Gastroesophageal sphincter (tissue), 4 donors: ENCODE data around the gene ST3GAL5. TPM values are rescaled to one million over a fixed set of nuclear protein-coding genes. Genes with fewer than 3 reads are reported as not detected.

ENCODE experiments used
- ATAC-seq: fragments of 150-250 bp; one replicate; pipeline ENCODE4 v1.9.1; 2016; ENCODE audit warnings: mild to moderate bottlenecking, moderate library complexity
- H3K27ac ChIP-seq, 4 donors: fragments of 200-600 bp; sonication (generic) in 3 of 4; 1 replicate in 3 of 4; 2 replicates in 1 of 4; pipeline ENCODE4 v1.5.1; 2016 to 2019
- H3K27me3 ChIP-seq: fragments of 200-600 bp; sonication (generic); one replicate; pipeline ENCODE4 v1.5.1; 2019
- H3K36me3 ChIP-seq, 2 donors: fragments of 200-600 bp; sonication (generic); one replicate each; pipeline ENCODE4 v1.5.1; 2019; ENCODE audit warnings: control low read depth in 1 of 2
- H3K4me1 ChIP-seq, 3 donors: fragments of 200-600 bp; sonication (generic); 1 replicate in 2 of 3; 2 replicates in 1 of 3; pipeline ENCODE4 v1.5.1; 2016 to 2019; ENCODE audit warnings: control low read depth in 2 of 3
- H3K4me3 ChIP-seq, 2 donors: fragments of 200-600 bp; sonication (generic); one replicate each; pipeline ENCODE4 v1.5.1; 2019; ENCODE audit warnings: mild to moderate bottlenecking in 1 of 2, moderate library complexity in 1 of 2
- H3K9me3 ChIP-seq, 3 donors: fragments of 200-600 bp; sonication (generic); one replicate each; pipeline ENCODE4 v1.5.1; 2017 to 2019; ENCODE audit warnings: control low read depth in 2 of 3
- EP300 ChIP-seq: sonication (generic); formaldehyde crosslinking; IDR thresholded peaks from one replicate; pipeline ENCODE4 v1.6.1; 2017; ENCODE audit warnings: antibody characterized with exemption, mild to moderate bottlenecking
- POLR2A ChIP-seq, 2 donors: fragments of 450-650 bp; IDR thresholded peaks; one replicate each; pipeline ENCODE4 v1.6.1; 2017; ENCODE audit warnings: antibody characterized with exemption in 2 of 2, mild to moderate bottlenecking in 2 of 2, moderate library complexity in 1 of 2
- POLR2AphosphoS5 ChIP-seq: sonication (generic); formaldehyde crosslinking; IDR thresholded peaks from one replicate; pipeline ENCODE4 v1.6.1; 2017; ENCODE audit warnings: antibody characterized with exemption
- WGBS, 2 donors: methylation state at CpG; one replicate each; pipeline ENCODE4 v1.1.5; 2018; ENCODE audit warnings: low coverage in 1 of 2; 5-methylcytosine and 5-hydroxymethylcytosine counted together
- small RNA-seq, 4 donors: library from RNA; depleted of rRNA; stranded (forward); fragments of <200 nt; gene quantifications; one replicate each; pipeline ENCODE3, GENCODE V24; 2016
- total RNA-seq, 4 donors: library from RNA; depleted of rRNA; stranded (reverse); fragments of >200 nt; gene quantifications; one replicate each; pipeline ENCODE4 v1.1.0, GENCODE V29; 2016
- TF ChIP-seq, protein P1 (sequence below), 4 experiments: fragments of 200-600 bp in 2 of 4; fragments of 450-650 bp in 2 of 4; sonication (generic) in 1 of 4; IDR thresholded peaks; one replicate each; pipeline ENCODE4 v1.5.1; 2017 to 2019; ENCODE audit warnings: antibody characterized with exemption in 4 of 4, mild to moderate bottlenecking in 2 of 4, moderate library complexity in 2 of 4

ST3GAL5 gene
- total RNA-seq, 4 donors from 2014 or later = 15.2 to 55.9 (median 22.7) TPM

DNA sequence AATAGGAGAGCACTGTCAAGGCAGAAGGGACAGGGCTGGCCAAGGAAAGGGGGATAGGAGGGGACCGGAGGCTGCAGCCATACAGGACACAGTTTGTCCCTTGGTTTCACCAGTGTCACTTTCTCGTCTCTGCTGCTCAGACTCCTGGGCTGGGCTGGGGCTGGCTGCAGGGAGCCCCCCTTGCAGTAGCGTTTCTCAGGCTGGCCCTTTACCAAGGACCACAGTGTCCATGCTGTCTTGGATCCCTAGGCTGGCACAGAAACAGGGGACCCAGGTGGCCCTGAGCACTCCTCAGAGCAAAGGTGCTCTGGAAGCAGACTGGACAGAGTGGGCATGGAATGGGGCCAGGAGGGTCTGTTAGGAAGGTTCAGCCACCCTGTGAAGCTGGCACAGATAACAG lies 100.2 kb downstream of the ST3GAL5 start:
- Histone ChIP-seq H3K4me1 (peaks cover 14 to 72% (median 39%) of the 10 kb centered on the region in 3 donors), H3K27me3 (no peaks in the 10 kb centered on the region), H3K27ac (no peak overlapping the region), H3K36me3 (peaks cover 0 to 52% of the 10 kb centered on the region in 2 donors), H3K9me3 (no peaks in the 10 kb centered on the region), H3K4me3 (no peak overlapping the region)
- whole genome bisulfite sequencing, 2 donors = 69% methylated on average over 3 of the region's 3 CpGs; no CpG with 5 or more reads in 1 of the 2 donors
- TF ChIP-seq POLR2A (IDR thresholded peaks at IDR 0.05) (no peak), EP300 (no peak), POLR2AphosphoS5 (no peak)
- TF ChIP-seq, protein P1, sequence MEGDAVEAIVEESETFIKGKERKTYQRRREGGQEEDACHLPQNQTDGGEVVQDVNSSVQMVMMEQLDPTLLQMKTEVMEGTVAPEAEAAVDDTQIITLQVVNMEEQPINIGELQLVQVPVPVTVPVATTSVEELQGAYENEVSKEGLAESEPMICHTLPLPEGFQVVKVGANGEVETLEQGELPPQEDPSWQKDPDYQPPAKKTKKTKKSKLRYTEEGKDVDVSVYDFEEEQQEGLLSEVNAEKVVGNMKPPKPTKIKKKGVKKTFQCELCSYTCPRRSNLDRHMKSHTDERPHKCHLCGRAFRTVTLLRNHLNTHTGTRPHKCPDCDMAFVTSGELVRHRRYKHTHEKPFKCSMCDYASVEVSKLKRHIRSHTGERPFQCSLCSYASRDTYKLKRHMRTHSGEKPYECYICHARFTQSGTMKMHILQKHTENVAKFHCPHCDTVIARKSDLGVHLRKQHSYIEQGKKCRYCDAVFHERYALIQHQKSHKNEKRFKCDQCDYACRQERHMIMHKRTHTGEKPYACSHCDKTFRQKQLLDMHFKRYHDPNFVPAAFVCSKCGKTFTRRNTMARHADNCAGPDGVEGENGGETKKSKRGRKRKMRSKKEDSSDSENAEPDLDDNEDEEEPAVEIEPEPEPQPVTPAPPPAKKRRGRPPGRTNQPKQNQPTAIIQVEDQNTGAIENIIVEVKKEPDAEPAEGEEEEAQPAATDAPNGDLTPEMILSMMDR (IDR thresholded peaks at IDR 0.05) = no peak
- ATAC-seq = no peak

DNA sequence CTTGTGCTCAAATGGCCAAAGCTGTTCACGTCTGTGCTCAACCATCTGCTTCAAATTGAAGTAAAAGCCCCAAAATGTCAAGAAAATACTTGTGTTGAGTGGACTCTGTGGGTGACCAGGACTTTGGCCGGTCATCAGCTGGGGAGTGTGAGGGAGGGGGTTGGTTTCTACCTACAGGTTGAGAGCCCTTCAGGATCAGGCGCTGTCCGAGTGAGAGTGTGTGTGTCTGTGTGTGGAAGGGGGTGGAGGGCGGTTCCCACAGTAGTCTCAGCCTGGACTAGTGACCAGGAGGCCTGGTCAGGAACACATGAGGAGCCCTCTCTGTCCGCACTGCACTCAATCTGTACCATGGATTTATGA lies 100.8 kb downstream of the ST3GAL5 start:
- Histone ChIP-seq H3K4me3 (no peak overlapping the region), H3K36me3 (peaks cover 0 to 59% of the 10 kb centered on the region in 2 donors), H3K9me3 (no peaks in the 10 kb centered on the region), H3K4me1 (peaks cover 9 to 65% (median 33%) of the 10 kb centered on the region in 3 donors), H3K27me3 (no peaks in the 10 kb centered on the region), H3K27ac (no peak overlapping the region)
- TF ChIP-seq EP300 = no peak
- TF ChIP-seq POLR2AphosphoS5 = no peak
- TF ChIP-seq POLR2A (IDR thresholded peaks at IDR 0.05) = no peak
- TF ChIP-seq, protein P1 (IDR thresholded peaks at IDR 0.05) = no peak
- ATAC-seq = no peak
- WGBS, 2 donors = 97 to 100% methylated on average over 3 to 4 of the region's 6 CpGs

DNA sequence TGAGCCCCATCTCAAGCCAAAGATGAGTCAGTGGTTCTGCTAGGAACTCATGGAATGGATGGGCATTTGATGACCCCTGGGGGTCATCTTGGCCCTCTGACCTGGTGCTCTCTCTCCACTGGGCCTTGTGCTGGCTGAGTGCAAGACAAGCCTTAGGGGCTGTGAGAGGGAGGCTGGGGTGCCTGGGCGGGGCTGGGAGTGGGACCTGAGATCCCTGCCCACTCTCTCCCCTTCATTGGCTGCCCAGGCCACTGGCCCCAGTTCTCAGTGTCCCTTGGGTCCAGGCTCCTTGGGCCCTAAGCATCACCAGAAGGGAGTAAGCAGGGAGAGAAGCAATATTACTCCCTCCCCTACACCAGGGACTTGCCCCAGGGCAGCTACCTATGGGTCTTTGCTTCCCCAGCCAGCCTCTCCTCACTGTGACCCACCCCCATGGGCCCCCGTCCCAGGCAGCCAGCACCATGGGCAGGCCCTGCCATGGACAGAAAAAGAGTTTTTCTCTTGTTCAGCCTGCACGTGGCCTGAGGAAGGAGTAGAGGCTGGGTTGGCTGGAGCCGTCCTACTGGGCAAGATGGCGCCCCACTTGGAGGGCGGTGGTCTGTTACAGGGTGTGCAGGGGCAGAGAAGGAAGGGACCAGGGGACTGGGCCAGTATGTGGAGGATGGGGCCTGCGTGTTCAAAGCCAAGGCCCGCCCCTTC lies 101.4 kb downstream of the ST3GAL5 start:
- ATAC-seq = no peak
- Histone ChIP-seq H3K4me1 (peaks cover 7 to 60% (median 30%) of the 10 kb centered on the region in 3 donors), H3K27ac (no peak overlapping the region), H3K9me3 (no peaks in the 10 kb centered on the region), H3K4me3 (no peak overlapping the region), H3K27me3 (no peaks in the 10 kb centered on the region), H3K36me3 (peaks cover 0 to 64% of the 10 kb centered on the region in 2 donors)
- no peak for TF ChIP-seq EP300
- TF ChIP-seq POLR2AphosphoS5 = no peak
- TF ChIP-seq, protein P1 (IDR thresholded peaks at IDR 0.05) = no peak
- TF ChIP-seq POLR2A (IDR thresholded peaks at IDR 0.05) = no peak
- WGBS, 2 donors = 72% methylated on average over 4 of the region's 8 CpGs; no CpG with 5 or more reads in 1 of the 2 donors

Small RNAs within 50 kb of the gene (small RNA-seq; reads per million reads assigned to genes)
- 0 reads per million in 4 donors for gene RN7SKP83

Other genes starting within 250 kb of the ST3GAL5 start
- gene SFTPB, start 220.8 kb downstream of the ST3GAL5 start, total RNA-seq = not detected
- 1 to 10 TPM in 1 of 4 donors, under 1 TPM in 1, not detected in 2; 0.54 to 3.1 TPM for gene GNLY, start 194.6 kb downstream of the ST3GAL5 start, total RNA-seq
- 10 to 100 TPM; 34.5 to 79.5 (median 59.6) TPM for gene ATOH8, start 135.0 kb downstream of the ST3GAL5 start, total RNA-seq
- gene POLR1A, start 216.9 kb upstream of the ST3GAL5 start, total RNA-seq = 10 to 100 TPM; 15.6 to 21.7 (median 17.7) TPM
- gene PTCD3, start 217.2 kb upstream of the ST3GAL5 start, total RNA-seq = 10 to 100 TPM; 34.7 to 85.1 (median 58.5) TPM